AG04449 (cell line): ENCODE data around the gene RBMX2.

Experiments
- CTCF ChIA-PET: fragments of 350-600 bp; formaldehyde crosslinking; extraction: SDS; loops from one replicate; lab custom pipeline; 2021; ENCODE audit warnings: antibody characterized with exemption; lab: Yijun Ruan, JAX
- POLR2A ChIA-PET: fragments of 400-600, 350-600 bp; formaldehyde crosslinking; extraction: SDS; loops from one replicate; lab custom pipeline; 2020; ENCODE audit warnings: antibody characterized with exemption, inconsistent platforms; lab: Yijun Ruan, JAX
- DNase-seq: peaks from one replicate; pipeline ENCODE4 v3.0.0-alpha.2; 2010; ENCODE audit warnings: low read depth, low spot score
- H3K4me3 ChIP-seq: 2 replicates; pipeline ENCODE4 v1.5.1; 2011; ENCODE audit warnings: low read depth, mild to moderate bottlenecking, control low read depth, low read length
- CTCF ChIP-seq: IDR thresholded peaks from one replicate; pipeline ENCODE4 v1.5.1; 2011; ENCODE audit warnings: mild to moderate bottlenecking, moderate library complexity, low read length, control low read depth, inconsistent platforms; ENCODE audit not compliant: insufficient read depth; ENCODE audit errors: missing control alignments

Gene RBMX2

GRCh38 chrX:130443875-130444274 is 42.1 kb downstream of the RBMX2 start:
- no peak for TF ChIP-seq CTCF
- POLR2A ChIA-PET, result no interaction called here
- CTCF ChIA-PET, result no interaction called here
- DNase-seq, result no peak
- no peak overlapping the region for H3K4me3 ChIP-seq

- TF ChIP-seq CTCF, result no peak
- no peak overlapping the region for H3K4me3 ChIP-seq
- ChIA-PET CTCF (no interaction called here), POLR2A (no interaction called here)
- DNase-seq, result no peak
Measured at GRCh38 chrX:130444641-130445336, 43.0 kb downstream of the RBMX2 start.

GRCh38 chrX:130446974-130447373 is 45.2 kb downstream of the RBMX2 start:
- POLR2A ChIA-PET, result no interaction called here
- no peak overlapping the region for H3K4me3 ChIP-seq
- DNase-seq, result no peak
- TF ChIP-seq CTCF, result no peak
- CTCF ChIA-PET, result no interaction called here
